Endometrium (tissue), 2 donors: ENCODE results near the gene FLVCR2.

Source experiments
- FAIRE-seq: peaks from 2 replicates; lab custom pipeline; 2012; peaks lifted over from hg19 to GRCh38; lab: Jason Lieb, UNC
- donor health status: control.
- donor health status: control.

The FLVCR2 gene

DNA sequence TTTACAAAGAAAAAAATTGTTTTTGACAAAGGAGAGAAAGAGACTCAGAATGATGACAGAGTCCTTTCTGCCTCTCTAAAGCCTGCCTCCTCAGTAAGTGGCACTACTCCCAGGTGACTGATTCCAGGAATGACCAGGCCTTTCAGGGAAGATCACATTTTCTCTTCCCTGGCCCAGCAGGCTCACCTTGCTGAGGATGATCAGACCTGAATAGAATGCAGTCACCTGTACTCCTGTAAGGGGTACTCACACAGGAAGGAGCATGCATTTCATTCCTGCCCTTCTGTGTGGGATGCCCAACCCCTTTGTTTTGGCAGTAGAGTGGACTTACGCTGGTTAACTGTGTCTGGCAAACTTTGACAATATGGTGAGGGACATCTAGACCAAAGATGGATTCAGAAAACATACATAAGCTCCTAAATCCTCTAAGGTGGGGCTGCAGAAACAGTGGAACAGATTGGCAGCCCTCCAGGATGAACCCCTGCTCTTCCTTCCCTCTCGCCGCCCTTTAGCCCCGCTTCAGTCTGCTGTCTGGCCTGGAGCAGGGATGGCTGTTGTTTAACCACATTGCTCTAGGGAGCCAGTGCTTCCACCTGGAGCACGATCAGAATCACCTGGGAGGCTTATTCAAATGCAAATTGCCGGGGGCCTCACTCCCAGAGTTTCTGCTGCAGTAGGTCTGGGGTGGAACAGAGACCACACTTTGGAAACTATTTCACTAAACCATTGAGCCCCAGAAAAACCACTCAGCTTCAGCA, 52.5 kb downstream of the FLVCR2 start:
- no peak for FAIRE-seq

DNA sequence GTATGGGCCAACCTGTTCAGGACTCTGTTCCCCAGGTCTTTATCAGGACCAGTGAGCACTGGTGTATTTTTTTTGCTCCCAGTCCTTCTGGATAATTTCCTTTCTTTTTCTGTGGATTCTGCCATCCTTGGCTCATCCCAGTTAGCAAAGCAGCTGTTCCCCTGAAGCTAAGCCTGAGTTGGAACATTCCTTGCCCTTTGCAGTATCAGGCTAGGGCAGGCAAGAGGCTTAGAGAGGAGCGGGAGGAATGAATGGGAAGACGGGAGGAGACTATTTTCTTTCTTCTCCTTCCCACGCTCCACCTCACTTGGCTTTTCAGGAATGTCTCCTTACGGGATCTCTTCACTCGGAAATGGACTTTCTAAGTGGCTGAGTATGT, 53.0 kb downstream of the FLVCR2 start:
- FAIRE-seq: no peak

DNA sequence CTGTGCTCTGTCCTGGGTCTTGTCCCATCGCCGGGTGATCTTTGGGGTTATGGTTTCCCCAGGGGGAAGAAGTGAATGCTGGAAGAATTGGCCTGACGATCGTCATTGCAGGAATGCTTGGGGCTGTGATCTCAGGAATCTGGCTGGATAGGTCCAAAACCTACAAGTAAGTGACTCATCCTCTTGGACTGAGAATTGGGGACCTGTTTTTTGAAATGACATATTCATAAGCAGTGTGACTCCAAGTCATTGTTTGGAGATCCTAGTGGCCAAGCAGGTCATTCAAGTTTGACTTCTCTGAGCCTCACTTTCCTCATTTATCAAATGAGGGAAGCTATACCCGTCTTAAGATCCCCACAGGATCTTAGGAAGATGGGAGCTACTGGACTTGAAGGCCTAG, 56.4 kb downstream of the FLVCR2 start:
- no peak for FAIRE-seq

DNA sequence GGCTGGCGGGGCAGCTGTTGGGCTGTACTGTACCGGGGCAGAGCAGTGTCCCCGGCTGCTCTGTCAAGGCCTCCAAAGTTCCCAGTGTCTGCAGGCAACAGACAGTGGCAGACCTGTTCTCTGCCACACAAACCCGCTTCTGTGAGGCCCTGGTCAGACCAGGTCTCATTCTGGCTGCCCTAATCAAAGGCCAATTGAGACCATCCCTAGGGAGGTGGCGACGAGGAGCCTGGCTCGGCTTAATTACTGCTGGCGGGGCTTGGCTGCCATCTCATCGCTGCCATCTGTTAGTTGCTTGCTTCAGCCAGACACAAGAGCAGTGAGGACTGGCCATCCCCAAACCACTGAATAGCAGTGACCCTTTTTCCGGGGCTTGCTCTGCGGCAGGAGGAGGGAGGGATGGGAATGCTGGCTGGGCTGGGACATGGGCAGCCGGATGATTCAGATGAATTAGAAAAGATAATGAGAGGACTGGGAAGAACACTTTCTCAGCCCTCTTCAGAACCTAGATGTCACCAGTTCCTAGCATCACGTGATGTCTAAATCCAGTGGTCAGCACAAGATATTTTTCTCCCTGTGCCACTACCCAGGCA, 57.8 kb downstream of the FLVCR2 start:
- FAIRE-seq: no peak

DNA sequence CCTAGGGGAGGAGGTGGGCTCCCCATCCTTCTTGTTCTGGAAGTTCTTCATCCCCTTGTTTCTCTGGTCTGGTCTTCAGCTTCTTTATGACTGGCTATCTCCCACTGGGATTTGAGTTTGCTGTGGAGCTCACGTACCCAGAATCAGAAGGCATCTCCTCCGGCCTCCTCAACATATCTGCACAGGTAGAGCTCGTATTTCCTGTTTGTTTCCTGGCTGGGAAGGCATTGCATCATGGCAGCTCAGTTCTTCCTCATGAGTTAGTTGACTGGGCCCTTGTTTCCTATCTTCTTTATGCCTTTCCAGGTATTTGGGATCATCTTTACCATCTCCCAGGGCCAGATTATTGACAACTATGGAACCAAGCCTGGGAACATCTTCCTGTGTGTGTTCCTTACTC, 62.5 kb downstream of the FLVCR2 start:
- FAIRE-seq: no peak

DNA sequence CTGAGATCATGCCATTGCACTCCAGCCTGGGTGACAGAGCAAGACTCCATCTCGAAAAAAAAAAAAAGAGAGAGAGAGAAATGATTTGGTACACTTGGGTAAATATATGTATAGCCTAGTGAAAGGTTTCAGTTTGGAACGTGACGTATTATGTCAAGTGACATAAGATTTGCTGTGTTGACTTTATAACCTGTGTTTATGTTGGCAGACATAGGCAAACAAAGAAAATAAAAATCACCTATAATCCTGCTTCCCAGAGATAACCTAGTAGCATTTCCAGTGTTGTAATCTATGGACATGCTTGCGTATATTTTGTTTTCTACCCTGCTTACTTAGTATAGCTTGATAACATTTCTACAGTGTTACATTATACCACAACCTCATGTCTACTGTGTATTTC, 65.6 kb downstream of the FLVCR2 start:
- FAIRE-seq: no peak

DNA sequence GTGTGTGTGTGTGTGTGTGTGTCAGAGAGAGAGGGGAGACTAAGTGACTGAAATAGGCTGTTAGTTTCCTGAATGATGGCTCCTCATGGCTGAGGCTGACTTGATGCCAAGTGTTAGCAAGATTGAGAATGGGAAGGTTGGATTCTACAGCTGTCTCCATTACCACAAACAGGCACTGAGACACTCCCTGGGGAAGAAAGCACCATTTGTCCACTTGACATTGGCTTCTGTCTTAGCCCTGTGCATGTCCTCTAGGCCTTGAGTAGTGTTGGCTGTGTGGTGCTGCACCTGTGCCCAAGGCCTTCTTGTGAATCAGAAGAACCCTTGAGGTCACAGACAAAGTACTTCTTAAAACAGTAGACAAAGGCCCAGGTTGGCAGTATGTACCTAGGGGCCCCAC, 66.6 kb downstream of the FLVCR2 start:
- FAIRE-seq: no peak

DNA sequence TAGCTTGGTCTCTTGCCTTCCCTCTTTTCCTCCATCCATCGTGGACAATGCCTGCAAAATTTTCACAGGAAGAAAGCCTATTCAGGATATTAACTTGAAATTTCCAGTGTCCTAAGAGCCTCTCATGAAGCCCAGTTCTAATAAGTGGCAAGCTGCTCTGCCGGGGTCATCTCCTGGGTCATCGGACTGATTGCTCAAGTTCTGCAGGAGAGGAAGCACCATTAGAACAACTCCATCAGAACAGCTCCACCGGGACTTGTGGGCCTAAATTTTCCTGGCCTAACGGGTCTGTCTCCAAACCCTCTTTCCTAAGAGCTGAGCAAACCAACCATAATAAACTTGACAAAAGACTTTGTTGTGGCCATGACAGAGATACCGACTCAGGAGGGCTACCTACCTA, 68.3 kb downstream of the FLVCR2 start:
- no peak for FAIRE-seq

DNA sequence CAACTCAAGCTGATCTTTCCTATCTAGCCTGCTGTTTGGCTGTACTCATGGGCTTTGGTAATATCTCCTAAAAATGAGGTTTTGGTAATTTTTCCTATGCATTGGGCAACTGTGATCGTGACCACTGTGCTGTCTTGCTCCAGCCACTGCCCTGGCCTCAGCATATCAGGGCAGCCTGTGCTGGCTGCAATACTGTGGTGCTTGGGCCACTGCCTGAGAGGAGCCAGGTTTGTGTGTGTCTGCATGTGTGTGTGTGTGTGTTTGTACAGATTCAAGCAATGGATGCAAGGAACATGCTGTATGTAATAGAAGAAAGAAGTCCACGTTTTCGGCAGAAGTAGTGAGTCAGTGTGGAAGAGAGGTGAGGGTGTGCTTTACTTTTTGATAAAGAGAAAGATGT, 69.2 kb downstream of the FLVCR2 start:
- no peak for FAIRE-seq

DNA sequence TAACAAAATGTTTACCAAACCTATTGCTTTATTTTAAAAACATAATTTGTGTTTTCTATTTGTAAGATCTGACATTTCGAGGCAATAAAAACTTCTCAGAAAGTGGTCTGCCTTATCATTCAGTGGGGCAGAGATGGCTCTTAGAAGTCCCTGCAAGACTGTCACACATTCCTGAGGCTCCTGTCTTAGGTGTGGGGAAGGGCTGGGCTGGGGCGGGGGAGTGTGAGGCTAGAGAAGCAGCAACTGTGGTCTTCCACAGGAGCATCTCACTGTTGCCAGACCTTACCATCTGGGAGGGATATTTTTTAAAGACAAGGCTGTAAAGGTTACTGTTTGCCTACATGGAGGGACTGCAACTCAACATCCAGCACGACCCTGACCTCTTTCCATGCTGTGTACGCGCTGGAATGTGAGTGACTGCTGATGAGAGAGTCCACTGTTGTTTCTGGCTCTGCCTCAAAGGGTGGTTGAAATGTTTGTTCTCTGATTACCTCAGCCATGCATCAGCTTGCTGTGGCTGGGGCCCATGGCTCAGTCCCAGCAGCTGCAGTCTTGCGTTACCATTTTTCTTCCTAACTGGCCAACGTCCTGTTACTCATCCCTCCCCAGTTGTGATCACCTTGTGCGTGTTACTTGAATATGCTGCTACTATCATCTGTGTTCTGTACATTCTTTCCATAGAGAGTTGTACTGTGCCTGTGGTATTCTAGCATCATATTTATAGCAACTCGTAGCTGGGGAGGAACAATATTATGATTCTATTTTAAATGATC, 69.8 kb downstream of the FLVCR2 start:
- no peak for FAIRE-seq

DNA sequence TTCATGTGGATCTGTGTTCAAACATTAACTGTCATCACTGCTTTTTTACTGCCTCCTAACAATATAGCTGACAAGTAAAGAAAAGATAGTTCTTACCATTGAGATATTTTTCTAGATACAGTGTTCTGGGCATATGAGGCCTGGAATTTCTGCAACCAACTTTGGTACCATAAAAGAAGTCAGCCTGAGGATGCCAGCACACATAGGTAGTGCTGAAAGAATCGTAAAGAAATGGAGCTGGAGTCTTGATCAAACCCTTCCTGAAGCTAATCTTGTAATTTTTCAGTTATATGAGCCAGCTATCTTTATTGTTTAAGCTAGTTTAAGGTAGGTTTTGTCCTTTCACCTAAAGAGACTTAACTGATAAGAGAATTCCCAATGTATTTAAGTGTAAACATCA, 70.9 kb downstream of the FLVCR2 start:
- FAIRE-seq: no peak

DNA sequence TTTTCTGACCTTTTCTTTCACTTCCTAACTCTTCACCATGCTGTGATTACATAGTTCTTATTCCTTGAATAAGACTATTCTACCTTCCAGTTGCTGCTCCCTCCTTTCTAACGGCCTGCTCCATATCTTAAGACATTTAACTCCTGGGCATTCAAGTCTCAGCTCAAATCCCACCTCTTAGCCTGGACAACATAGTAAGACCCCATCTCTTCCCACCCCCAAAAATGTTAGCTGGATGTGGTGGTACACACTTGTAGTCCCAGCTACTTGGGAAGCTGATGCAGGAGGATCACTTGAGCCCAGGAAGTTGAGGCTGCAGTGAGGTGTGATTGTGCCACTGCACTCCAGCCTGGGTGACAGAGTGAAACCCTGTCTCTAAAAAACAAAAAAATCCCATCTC, 71.4 kb downstream of the FLVCR2 start:
- no peak for FAIRE-seq

DNA sequence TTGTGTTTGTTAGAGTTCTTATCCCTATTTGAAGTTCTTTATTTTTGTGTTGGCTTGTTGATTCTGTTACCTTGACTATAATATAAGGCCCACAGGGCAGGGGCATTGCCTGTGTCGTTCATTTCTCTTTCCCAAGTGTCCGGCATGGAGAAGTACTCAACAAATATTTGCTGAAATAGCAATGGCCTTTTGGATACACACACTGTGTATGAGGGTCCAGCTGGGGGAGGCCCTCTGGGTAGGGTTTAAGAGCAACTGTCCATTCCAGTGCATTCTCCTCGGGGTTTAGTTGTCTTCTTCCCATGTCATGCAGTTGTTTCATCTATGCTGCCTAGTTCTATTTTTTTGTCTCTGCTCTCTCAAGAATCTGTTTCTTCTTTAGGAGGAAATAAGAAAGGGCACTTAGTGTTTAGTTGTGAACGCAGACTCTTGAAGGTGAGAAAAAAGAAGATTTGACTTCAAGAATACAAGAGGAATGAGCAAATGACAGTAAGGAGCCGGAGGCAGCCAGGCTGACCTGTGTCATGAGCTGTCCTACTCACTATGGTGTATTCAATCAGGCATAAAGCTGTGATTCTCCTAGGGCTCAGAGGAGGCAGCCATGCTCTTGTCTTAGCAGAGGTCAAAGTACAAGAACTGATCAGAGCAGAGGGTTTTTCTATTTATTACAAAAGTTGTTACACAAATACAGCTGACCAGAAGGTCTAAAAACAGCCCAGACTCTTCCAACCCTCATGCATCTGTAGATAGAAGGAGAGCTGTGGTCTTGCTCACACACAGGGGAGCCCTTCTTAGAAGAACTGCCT, 72.0 kb downstream of the FLVCR2 start:
- no peak for FAIRE-seq

DNA sequence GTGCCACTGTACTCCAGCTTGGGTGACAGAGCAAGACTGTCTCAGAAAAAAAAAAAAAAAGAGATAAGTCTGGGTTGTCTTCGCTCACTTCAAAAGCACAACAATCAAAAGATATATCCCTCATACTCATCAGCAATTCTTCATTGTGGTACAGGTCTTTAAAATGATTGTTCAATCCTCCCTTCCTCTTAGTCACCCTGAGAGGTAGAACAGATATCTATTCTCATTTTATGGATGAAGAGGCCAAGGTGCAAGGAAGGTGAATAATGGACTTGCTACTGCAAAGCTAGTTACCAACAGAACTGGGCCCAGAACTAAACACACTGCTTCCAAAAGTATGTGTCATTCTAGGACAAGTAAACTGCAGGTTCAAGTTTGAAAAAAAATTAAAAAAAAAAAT, 75.1 kb downstream of the FLVCR2 start:
- no peak for FAIRE-seq

DNA sequence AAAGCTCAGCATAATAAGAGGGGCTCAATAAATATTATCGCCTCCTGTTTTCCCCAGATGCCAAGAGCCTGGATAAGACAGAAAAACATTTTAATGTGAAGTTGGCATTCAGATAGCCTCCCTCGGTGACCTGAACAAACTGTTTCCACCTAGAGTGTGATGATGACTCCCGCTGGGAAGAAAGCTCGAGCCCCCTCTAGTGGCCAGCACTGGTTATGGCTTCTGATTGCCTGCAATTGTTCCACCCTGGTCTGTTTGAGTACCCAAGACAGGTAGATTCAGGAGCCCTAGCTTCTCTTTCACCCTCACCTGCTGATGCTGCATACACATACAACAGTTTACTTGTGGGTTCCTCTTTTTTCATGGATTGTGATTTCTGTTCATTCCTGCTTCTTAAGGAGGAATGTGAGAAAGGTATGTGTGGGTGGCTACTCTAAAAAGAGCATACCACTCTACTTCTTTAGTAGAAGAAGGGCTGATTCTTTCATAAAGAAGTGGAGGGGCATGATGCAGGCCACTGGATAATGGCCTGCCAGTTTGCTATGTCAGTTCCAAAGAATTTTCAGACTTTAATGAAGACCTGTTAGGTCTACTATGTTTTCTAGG, 75.8 kb downstream of the FLVCR2 start:
- no peak for FAIRE-seq

DNA sequence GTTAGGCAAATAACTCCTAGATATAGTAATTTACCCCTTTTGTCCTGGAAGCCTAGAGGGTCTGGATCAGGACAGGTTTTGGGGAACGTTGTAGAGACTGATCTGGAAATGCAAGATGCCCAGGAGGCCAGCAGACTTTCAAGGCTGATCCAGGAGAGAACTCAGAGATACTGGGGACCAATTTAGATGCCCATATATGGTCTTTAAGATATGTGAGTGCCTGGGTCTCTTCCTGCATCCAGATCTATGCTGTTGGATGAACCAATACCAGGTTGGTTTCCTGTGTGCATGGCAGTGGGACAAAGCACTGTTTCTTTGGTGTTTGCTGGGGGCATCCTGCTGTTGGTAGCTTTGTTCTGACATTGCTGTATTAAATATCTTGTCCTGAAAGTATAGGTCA, 76.8 kb downstream of the FLVCR2 start:
- FAIRE-seq: no peak

DNA sequence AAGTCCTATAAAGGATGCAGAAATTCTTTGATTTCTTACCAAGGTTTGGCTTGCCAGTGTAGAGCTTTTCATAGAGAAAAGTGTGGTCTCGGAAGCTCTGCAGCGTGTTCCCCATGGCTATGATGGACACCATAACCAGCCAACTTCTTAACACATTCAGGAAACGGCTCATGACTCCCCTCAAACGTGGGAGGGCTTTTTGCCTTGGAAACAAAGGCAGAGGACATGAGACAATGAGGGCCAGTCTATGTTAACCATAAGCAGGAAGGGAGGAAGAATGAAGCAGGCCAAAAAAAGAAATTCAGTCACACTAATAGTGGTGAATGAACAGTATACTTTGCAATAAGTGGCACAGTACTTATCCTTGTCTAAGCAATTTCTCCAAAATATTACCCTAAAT, 78.9 kb downstream of the FLVCR2 start:
- FAIRE-seq: no peak

DNA sequence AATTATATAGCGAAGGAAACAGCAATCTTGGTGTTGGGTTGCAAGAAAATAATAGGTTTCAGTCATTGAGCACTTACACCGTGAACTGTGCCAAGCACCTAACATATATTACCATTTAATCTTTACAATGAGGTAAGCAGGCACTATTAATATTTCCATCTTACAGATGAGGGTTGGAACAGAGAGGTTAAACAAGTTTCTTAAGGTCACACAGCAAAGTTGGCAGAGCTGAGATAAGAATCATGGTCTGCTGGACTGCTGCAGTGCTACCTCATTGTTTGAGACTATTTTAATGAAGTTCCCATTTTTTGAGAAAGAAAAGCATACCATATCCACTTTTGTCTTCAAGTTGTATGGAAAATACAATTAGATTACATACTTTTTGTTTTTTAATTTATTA, 80.5 kb downstream of the FLVCR2 start:
- FAIRE-seq: no peak

DNA sequence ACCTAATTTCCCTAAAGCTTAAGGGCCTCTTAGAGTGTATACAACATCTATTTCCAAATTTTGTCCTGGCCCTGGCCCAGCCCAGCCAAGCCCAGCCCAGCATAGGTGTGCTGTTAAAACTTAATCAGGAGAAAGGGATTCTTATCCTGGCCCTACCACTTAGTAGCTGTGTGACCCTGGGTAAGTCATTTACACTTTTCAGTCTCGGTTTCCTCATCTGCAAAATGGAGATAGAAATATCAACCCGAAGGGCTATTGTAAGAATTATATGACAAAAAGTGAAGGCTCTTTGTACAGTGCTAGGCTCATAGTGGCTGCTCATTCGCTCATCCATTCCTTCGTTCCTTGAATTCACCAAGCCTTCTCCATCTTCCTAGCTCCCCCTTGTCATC, 81.8 kb downstream of the FLVCR2 start:
- no peak for FAIRE-seq

DNA sequence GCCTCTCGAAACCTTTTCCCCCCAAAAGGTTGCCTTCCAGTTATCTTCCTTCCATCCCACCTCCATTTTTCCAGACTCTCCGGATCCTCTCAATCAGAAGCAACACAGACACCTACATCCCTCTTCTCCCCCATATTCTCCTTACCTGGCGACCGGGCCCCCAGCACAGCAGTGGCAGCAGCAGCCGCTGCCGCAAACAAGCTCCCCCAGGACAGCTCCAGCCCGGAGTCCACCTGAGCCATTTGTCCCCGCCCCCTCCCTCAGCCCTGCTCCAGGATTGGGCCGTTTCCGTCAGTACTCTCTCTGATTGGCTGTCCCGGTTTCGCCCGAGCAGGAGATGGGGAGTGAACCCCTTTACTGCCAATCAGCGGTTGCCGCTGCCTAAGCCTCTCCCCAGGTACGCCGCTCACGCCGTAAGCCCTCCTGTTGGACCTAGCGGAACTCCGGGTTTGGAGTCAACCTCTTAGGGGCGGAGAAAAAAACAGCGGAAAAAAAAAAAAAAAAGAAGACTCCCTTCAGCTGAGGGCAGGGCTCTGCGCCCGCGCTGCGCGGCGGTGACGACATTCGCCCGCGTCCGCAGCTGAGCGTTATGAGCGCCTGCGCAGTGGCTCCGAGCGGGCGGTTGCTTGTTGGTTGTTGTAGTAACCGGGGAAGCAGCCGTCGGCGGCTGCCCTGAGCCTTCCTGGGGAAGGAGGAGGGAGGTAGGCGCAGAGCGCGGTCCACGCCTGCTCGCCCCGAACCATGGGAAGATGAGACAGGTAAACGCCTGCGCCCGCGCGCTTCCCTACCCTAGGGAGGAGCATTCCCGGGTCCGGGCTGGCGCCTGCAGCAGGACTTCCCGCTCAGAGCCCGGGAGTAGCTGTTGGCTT, 82.4 kb downstream of the FLVCR2 start, which contains the start of the genes ERG28 and TTLL5:
Gene ERG28, minus strand, starts transcription at position 247 of the 869 bp plus-strand sequence. CDS start 3,374 bp downstream, outside the sequence.
Gene TTLL5, plus strand, starts transcription at position 617 of the 869 bp plus-strand sequence. CDS start 1,904 bp downstream, outside the sequence.
- FAIRE-seq: peak; percentile 96

DNA sequence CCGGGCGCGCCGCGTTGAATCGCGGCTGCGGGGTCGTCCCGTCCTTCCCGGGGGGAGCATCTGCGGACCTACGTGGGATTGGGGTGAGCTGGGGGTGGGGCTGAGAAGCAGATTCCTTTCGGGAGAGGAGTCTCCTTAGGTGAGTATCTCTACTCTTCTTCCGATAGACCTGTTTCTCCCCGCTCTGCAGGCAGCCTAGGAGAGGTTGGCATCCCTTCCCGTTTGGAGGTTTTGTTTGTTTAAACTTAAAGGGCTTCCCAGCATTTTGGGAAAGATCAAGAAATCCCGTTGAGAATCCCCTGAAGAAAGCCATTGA, 83.0 kb downstream of the FLVCR2 start:
- no peak for FAIRE-seq
